H9 (cell line): ENCODE data around the gene STMN1. TPM values are rescaled to one million over a fixed set of nuclear protein-coding genes. Genes with fewer than 3 reads are reported as not detected.

Source experiments
- DNase-seq: peaks from one replicate; pipeline ENCODE4 v3.0.0-alpha.2; 2017
- H2AFZ ChIP-seq: one replicate; pipeline ENCODE4 v1.6.1; 2013; ENCODE audit warnings: mild to moderate bottlenecking, low read length, control low read depth, moderate library complexity
- H2AK5ac ChIP-seq: 2 replicates; pipeline ENCODE4 v1.6.1; 2013; ENCODE audit warnings: low read length, control low read depth, mixed read lengths; ENCODE audit not compliant: insufficient read length
- H2BK120ac ChIP-seq: one replicate; pipeline ENCODE4 v1.6.1; 2013; ENCODE audit warnings: low read depth, mild to moderate bottlenecking, low read length, control low read depth, inconsistent platforms; ENCODE audit not compliant: poor library complexity, severe bottlenecking
- H2BK12ac ChIP-seq: 2 replicates; pipeline ENCODE4 v1.6.1; 2013; ENCODE audit warnings: low read length, control low read depth, mixed read lengths, low read depth; ENCODE audit not compliant: insufficient read length
- H2BK15ac ChIP-seq: 2 replicates; pipeline ENCODE4 v1.6.1; 2013; ENCODE audit warnings: low read depth, low read length, control low read depth
- H2BK20ac ChIP-seq: one replicate; pipeline ENCODE4 v1.6.1; 2013; ENCODE audit warnings: low read depth, mild to moderate bottlenecking, low read length, control low read depth, inconsistent platforms; ENCODE audit not compliant: poor library complexity, severe bottlenecking
- H2BK5ac ChIP-seq: 2 replicates; pipeline ENCODE4 v1.6.1; 2013; ENCODE audit warnings: low read length, control low read depth, mixed read lengths; ENCODE audit not compliant: insufficient read length
- H3K14ac ChIP-seq: 2 replicates; pipeline ENCODE4 v1.6.1; 2013; ENCODE audit warnings: low read length, control low read depth; ENCODE audit not compliant: insufficient read depth
- H3K18ac ChIP-seq: 2 replicates; pipeline ENCODE4 v1.6.1; 2013; ENCODE audit warnings: low read depth, mild to moderate bottlenecking, mixed read lengths, low read length, control low read depth; ENCODE audit not compliant: insufficient read length
- H3K23ac ChIP-seq: 2 replicates; pipeline ENCODE4 v1.6.1; 2013; ENCODE audit warnings: low read length, control low read depth, mixed read lengths, low read depth; ENCODE audit not compliant: insufficient read length
- H3K23me2 ChIP-seq: 2 replicates; pipeline ENCODE4 v1.6.1; 2013; ENCODE audit warnings: low read depth, mild to moderate bottlenecking, mixed read lengths, low read length, control low read depth; ENCODE audit not compliant: insufficient read length, poor library complexity, severe bottlenecking
- H3K27ac ChIP-seq: 2 replicates; pipeline ENCODE4 v1.5.1; 2013; ENCODE audit warnings: low read length, control low read depth, mixed read lengths, low read depth; ENCODE audit not compliant: insufficient read length
- H3K27me3 ChIP-seq: 2 replicates; pipeline ENCODE4 v1.6.1; 2013; ENCODE audit warnings: low read length, control low read depth, inconsistent platforms; ENCODE audit not compliant: insufficient read depth
- H3K4ac ChIP-seq: 2 replicates; pipeline ENCODE4 v1.6.1; 2013; ENCODE audit warnings: low read depth, mild to moderate bottlenecking, control low read depth, inconsistent platforms, low read length, moderate library complexity
- H3K4me1 ChIP-seq: 2 replicates; pipeline ENCODE4 v1.6.1; 2013; ENCODE audit warnings: low read length, control low read depth, inconsistent platforms; ENCODE audit not compliant: insufficient read depth
- H3K4me2 ChIP-seq: 2 replicates; pipeline ENCODE4 v1.6.1; 2013; ENCODE audit warnings: low read length, control low read depth, mixed read lengths; ENCODE audit not compliant: insufficient read length, insufficient read depth
- H3K56ac ChIP-seq: 2 replicates; pipeline ENCODE4 v1.6.1; 2013; ENCODE audit warnings: low read depth, mild to moderate bottlenecking, mixed read lengths, low read length, control low read depth; ENCODE audit not compliant: insufficient read length
- H3K79me1 ChIP-seq: 2 replicates; pipeline ENCODE4 v1.6.1; 2013; ENCODE audit warnings: low read depth, mild to moderate bottlenecking, moderate library complexity, low read length, control low read depth, inconsistent platforms; ENCODE audit not compliant: insufficient read depth, poor library complexity, severe bottlenecking
- H3K79me2 ChIP-seq: 2 replicates; pipeline ENCODE4 v1.6.1; 2013; ENCODE audit warnings: low read length, control low read depth, inconsistent platforms; ENCODE audit not compliant: insufficient read depth
- H3K9ac ChIP-seq: 2 replicates; pipeline ENCODE4 v1.6.1; 2013; ENCODE audit warnings: low read length, control low read depth, mixed read lengths; ENCODE audit not compliant: insufficient read length; ENCODE audit errors: extremely low read depth
- H3K9me3 ChIP-seq: one replicate; pipeline ENCODE4 v1.6.1; 2013; ENCODE audit warnings: low read depth, low read length, inconsistent platforms; ENCODE audit not compliant: control insufficient read depth
- H3T11ph ChIP-seq: one replicate; pipeline ENCODE4 v1.6.1; 2013; ENCODE audit warnings: mild to moderate bottlenecking, low read length, control low read depth, inconsistent platforms
- H4K20me1 ChIP-seq: one replicate; pipeline ENCODE4 v1.6.1; 2013; ENCODE audit not compliant: control insufficient read depth, insufficient read length, insufficient read depth
- H4K5ac ChIP-seq: 2 replicates; pipeline ENCODE4 v1.6.1; 2013; ENCODE audit warnings: low read depth, mild to moderate bottlenecking, mixed read lengths, low read length, control low read depth; ENCODE audit not compliant: insufficient read length
- H4K8ac ChIP-seq: replicated peaks from 2 replicates; pipeline ENCODE4 v1.6.1; 2013; ENCODE audit warnings: low read length, control low read depth, mixed read lengths, low read depth; ENCODE audit not compliant: insufficient read length
- H4K91ac ChIP-seq: 2 replicates; pipeline ENCODE4 v1.6.1; 2013; ENCODE audit warnings: low read depth, mild to moderate bottlenecking, moderate library complexity, mixed read lengths, low read length, control low read depth; ENCODE audit not compliant: insufficient read length
- H3K27ac Mint-ChIP-seq, 3 experiments: 2 replicates in 2 of 3; 3 replicates in 1 of 3; pipeline ENCODE4 v1.8.0; 2020 to 2021; ENCODE audit warnings: mixed read lengths in 3 of 3, mild to moderate bottlenecking in 1 of 3, moderate library complexity in 1 of 3
- H3K27me3 Mint-ChIP-seq: 2 replicates; pipeline ENCODE4 v1.8.0; 2021; ENCODE audit warnings: low read depth, mild to moderate bottlenecking, moderate library complexity, mixed read lengths
- H3K36me3 Mint-ChIP-seq, 3 experiments: 2 replicates in 2 of 3; 3 replicates in 1 of 3; pipeline ENCODE4 v1.8.0; 2020 to 2021; ENCODE audit warnings: low read depth in 3 of 3, mixed read lengths in 3 of 3; ENCODE audit not compliant: insufficient read depth in 1 of 3
- H3K4me1 Mint-ChIP-seq, 2 experiments: 2 replicates each; pipeline ENCODE4 v1.8.0; 2020; ENCODE audit warnings: mixed read lengths in 2 of 2
- H3K4me3 Mint-ChIP-seq, 2 experiments: 2 replicates in 1 of 2; 3 replicates in 1 of 2; pipeline ENCODE4 v1.8.0; 2020 to 2021; ENCODE audit warnings: mild to moderate bottlenecking in 2 of 2, mixed read lengths in 2 of 2, moderate library complexity in 1 of 2
- H3K9me3 Mint-ChIP-seq, 2 experiments: 2 replicates in 1 of 2; 3 replicates in 1 of 2; pipeline ENCODE4 v1.8.0; 2020; ENCODE audit warnings: mild to moderate bottlenecking in 2 of 2, mixed read lengths in 2 of 2, moderate library complexity in 1 of 2
- CTCF ChIP-seq: fragments of 200-600 bp; sonication (generic); conservative IDR thresholded peaks from 3 replicates; pipeline ENCODE4 v1.8.0; 2021; ENCODE audit warnings: antibody characterized with exemption, mild to moderate bottlenecking
- WGBS: extraction: QIAGEN DNeasy Blood & Tissue Kit; methylation state at CpG from one replicate; pipeline ENCODE4 v1.1.7; 2013; ENCODE audit warnings: missing lambda C conversion rate, low lambda C conversion rate, mixed read lengths; ENCODE audit not compliant: insufficient read length; ENCODE audit errors: extremely low coverage; 5-methylcytosine and 5-hydroxymethylcytosine counted together
- microRNA-seq: library from miRNA; unstranded; fragments of <30 nt; microRNA quantifications from one replicate; pipeline ENCODE4, GENCODE V29; 2020; ENCODE audit warnings: borderline microRNAs expressed
- total RNA-seq: library from RNA; stranded (reverse); gene quantifications from 2 replicates; pipeline ENCODE4 v1.2.1, GENCODE V29; 2021

STMN1 gene
- total RNA-seq, 1 experiment from 2014 or later, result 500 TPM

GRCh38 chr1:25854554-25854953 lies 51.7 kb downstream of the STMN1 start:
- Histone ChIP-seq H3K9me3 (no peaks in the 10 kb centered on the region), H3K79me2 (peaks cover 9% of the 10 kb centered on the region; the same call in 1 of the 2 replicates), H3K14ac (no peak overlapping the region), H2BK12ac (no peak overlapping the region), H3K23ac (no peak overlapping the region), H3K18ac (no peak overlapping the region), H3K4me1 (peaks cover 3% of the 10 kb centered on the region; the same call in 1 of the 2 replicates), H3K56ac (no peak overlapping the region), H3K23me2 (peaks cover 13% of the 10 kb centered on the region), H2AFZ (no peak overlapping the region), H3K9ac (no peak overlapping the region), H3T11ph (no peak overlapping the region), H3K4me2 (no peak overlapping the region), H3K4ac (no peak overlapping the region), H2AK5ac (no peak overlapping the region), H3K27me3 (no peaks in the 10 kb centered on the region), H4K5ac (no peak overlapping the region), H3K27ac (no peak overlapping the region), H2BK5ac (no peak overlapping the region), H4K20me1 (no peaks in the 10 kb centered on the region), H2BK20ac (no peak overlapping the region), H2BK15ac (no peak overlapping the region), H4K91ac (no peak overlapping the region), H3K79me1 (peaks cover 4% of the 10 kb centered on the region), H2BK120ac (no peak overlapping the region), H4K8ac (no peak overlapping the region)
- Mint-ChIP-seq H3K27me3 (no peaks in the 10 kb centered on the region), H3K4me1 (peaks cover 6 to 14% of the 10 kb centered on the region in 2 experiments), H3K9me3 (no peaks in the 10 kb centered on the region), H3K36me3 (peaks cover 0 to 2% (median 0%) of the 10 kb centered on the region in 3 experiments; a peak in 2 of 7 replicates), H3K27ac (no peak overlapping the region; a peak in 1 of 7 replicates), H3K4me3 (no peak overlapping the region)
- DNase-seq, result no peak
- no CpG with 5 or more reads among the region's 2 CpGs for WGBS
- TF ChIP-seq CTCF, result no peak

Small RNA genes within 50 kb of the gene (microRNA-seq; reads per million reads assigned to microRNA genes)
- not detected for gene MIR3917

Other genes starting within 250 kb of the STMN1 start
- gene SELENON, start 106.2 kb downstream of the STMN1 start, total RNA-seq, result 89.0 and 90.9 TPM in 2 replicates
- 31.5 and 32.5 TPM in 2 replicates for gene MTFR1L, start 86.5 kb downstream of the STMN1 start, total RNA-seq
- gene AUNIP, start 47.0 kb downstream of the STMN1 start, total RNA-seq, result 22.0 and 22.2 TPM in 2 replicates
- gene PAQR7, start 30.7 kb downstream of the STMN1 start, total RNA-seq, result 6.0 and 6.3 TPM in 2 replicates
- gene PAFAH2, start 91.6 kb upstream of the STMN1 start, total RNA-seq, result 8.2 and 12.4 TPM in 2 replicates
- gene EXTL1, start 115.4 kb upstream of the STMN1 start, total RNA-seq, result 1.0 and 1.1 TPM in 2 replicates
- 0.35 TPM in 2 replicates for gene SLC30A2, start 139.7 kb upstream of the STMN1 start, total RNA-seq
- gene TRIM63, start 161.2 kb upstream of the STMN1 start, total RNA-seq, result not detected in 2 replicates
- gene PDIK1L, start 205.4 kb upstream of the STMN1 start, total RNA-seq, result 5.6 and 7.1 TPM in 2 replicates